OCI-LY1 (cell line): ENCODE measurements around the gene DAAM2.

Experiments
- H2AFZ ChIP-seq: fragments of 200-600 bp; sonication (generic), shearing (Covaris generic); 2 replicates; pipeline ENCODE4 v1.6.0; 2014; ENCODE audit warnings: antibody characterized with exemption, mild to moderate bottlenecking, low read length
- H3F3A ChIP-seq: fragments of 200-600 bp; sonication (generic), shearing (Covaris generic); 2 replicates; pipeline ENCODE4 v1.6.0; 2014; ENCODE audit warnings: mild to moderate bottlenecking, antibody characterized with exemption, low read length, moderate library complexity; ENCODE audit not compliant: insufficient read depth
- H3K27ac ChIP-seq: fragments of 200-600 bp; sonication (generic); 2 replicates; pipeline ENCODE4 v1.5.1; 2014; ENCODE audit warnings: low read length, mixed run types, mild to moderate bottlenecking, low read depth; ENCODE audit not compliant: poor library complexity, severe bottlenecking
- H3K27me3 ChIP-seq: fragments of 200-600 bp; sonication (generic); 2 replicates; pipeline ENCODE4 v1.6.0; 2014; ENCODE audit warnings: antibody characterized with exemption, mild to moderate bottlenecking, low read length, moderate library complexity; ENCODE audit not compliant: insufficient read depth
- H3K36me3 ChIP-seq: fragments of 200-600 bp; sonication (generic); 2 replicates; pipeline ENCODE4 v1.6.1; 2014; ENCODE audit warnings: mild to moderate bottlenecking, antibody characterized with exemption, low read length, moderate library complexity, mixed read lengths; ENCODE audit not compliant: insufficient read depth
- H3K4me1 ChIP-seq: fragments of 200-600 bp; sonication (generic); 2 replicates; pipeline ENCODE4 v1.5.1; 2014; ENCODE audit warnings: mild to moderate bottlenecking, low read length, moderate library complexity; ENCODE audit not compliant: insufficient read depth, severe bottlenecking
- H3K4me2 ChIP-seq: fragments of 200-600 bp; sonication (generic), shearing (Covaris generic); 2 replicates; pipeline ENCODE4 v1.6.1; 2014; ENCODE audit warnings: low read length
- H3K4me3 ChIP-seq: fragments of 200-600 bp; sonication (generic); 2 replicates; pipeline ENCODE4 v1.5.1; 2014; ENCODE audit warnings: low read length, low read depth, mild to moderate bottlenecking, mixed read lengths; ENCODE audit not compliant: poor library complexity, severe bottlenecking
- H3K79me2 ChIP-seq: fragments of 200-600 bp; shearing (Covaris generic); 2 replicates; pipeline ENCODE4 v1.6.1; 2016; ENCODE audit warnings: mixed run types, low read length, mixed read lengths; ENCODE audit not compliant: insufficient read depth
- H3K9ac ChIP-seq: fragments of 200-600 bp; sonication (generic), shearing (Covaris generic); 2 replicates; pipeline ENCODE4 v1.6.1; 2014; ENCODE audit warnings: mild to moderate bottlenecking, low read length, mixed read lengths
- H3K9me2 ChIP-seq: fragments of 200-600 bp; sonication (generic), shearing (Covaris generic); 2 replicates; pipeline ENCODE4 v1.6.1; 2014; ENCODE audit warnings: low read depth, mild to moderate bottlenecking, low read length, mixed read lengths
- H3K9me3 ChIP-seq: fragments of 200-600 bp; shearing (Covaris generic); 2 replicates; pipeline ENCODE4 v1.6.1; 2014; ENCODE audit warnings: low read length, mixed read lengths
- H4K20me1 ChIP-seq: fragments of 200-600 bp; sonication (generic), shearing (Covaris generic); 2 replicates; pipeline ENCODE4 v1.6.0; 2016; ENCODE audit warnings: mild to moderate bottlenecking, low read length; ENCODE audit not compliant: insufficient read depth
- CTCF ChIP-seq: fragments of 200-600 bp; sonication (generic), shearing (Covaris generic); IDR thresholded peaks from 2 replicates; pipeline ENCODE4 v1.5.1; 2017; ENCODE audit warnings: mild to moderate bottlenecking, antibody characterized with exemption, low read length, moderate library complexity, mixed read lengths
- EZH2 ChIP-seq: fragments of 200-600 bp; sonication (generic), shearing (Covaris generic); IDR thresholded peaks from 2 replicates; pipeline ENCODE4 v1.8.0; 2017; ENCODE audit warnings: borderline replicate concordance, mixed run types, mild to moderate bottlenecking, antibody characterized with exemption, low read length, moderate library complexity, mixed read lengths

DAAM2 gene

GRCh38 chr6:39879535-39879934 is 87.4 kb downstream of the DAAM2 start:
- Histone ChIP-seq H3F3A (no peaks in the 10 kb centered on the region), H3K27ac (no peak overlapping the region), H3K4me1 (no peaks in the 10 kb centered on the region), H3K27me3 (no peaks in the 10 kb centered on the region), H3K36me3 (no peaks in the 10 kb centered on the region), H3K79me2 (no peaks in the 10 kb centered on the region), H3K4me3 (no peak overlapping the region), H2AFZ (no peak overlapping the region), H3K9ac (no peak overlapping the region), H3K9me3 (no peaks in the 10 kb centered on the region), H3K9me2 (no peaks in the 10 kb centered on the region), H3K4me2 (no peak overlapping the region), H4K20me1 (no peaks in the 10 kb centered on the region)
- TF ChIP-seq CTCF (no peak), EZH2 (no peak)

- H3F3A ChIP-seq: no peaks in the 10 kb centered on the region
- TF ChIP-seq EZH2 (no peak), CTCF (no peak)
- H3K9me2 ChIP-seq: no peaks in the 10 kb centered on the region
- H3K79me2 ChIP-seq: no peaks in the 10 kb centered on the region
- H3K9me3 ChIP-seq: no peaks in the 10 kb centered on the region
- no peaks in the 10 kb centered on the region for H4K20me1 ChIP-seq
- H3K27ac ChIP-seq: no peak overlapping the region
- no peak overlapping the region for H3K4me2 ChIP-seq
- H3K9ac ChIP-seq: no peak overlapping the region
- no peaks in the 10 kb centered on the region for H3K36me3 ChIP-seq
- no peaks in the 10 kb centered on the region for H3K4me1 ChIP-seq
- no peak overlapping the region for H3K4me3 ChIP-seq
- H2AFZ ChIP-seq: no peak overlapping the region
- no peaks in the 10 kb centered on the region for H3K27me3 ChIP-seq
Observed at GRCh38 chr6:39880594-39880993, 88.4 kb downstream of the DAAM2 start.

- no peaks in the 10 kb centered on the region for H3K9me2 ChIP-seq
- H3K4me1 ChIP-seq: no peaks in the 10 kb centered on the region
- H3K27ac ChIP-seq: no peak overlapping the region
- TF ChIP-seq CTCF (no peak), EZH2 (no peak)
- no peaks in the 10 kb centered on the region for H3K9me3 ChIP-seq
- no peaks in the 10 kb centered on the region for H3K79me2 ChIP-seq
- no peak overlapping the region for H2AFZ ChIP-seq
- no peaks in the 10 kb centered on the region for H4K20me1 ChIP-seq
- no peaks in the 10 kb centered on the region for H3F3A ChIP-seq
- no peak overlapping the region for H3K4me2 ChIP-seq
- H3K4me3 ChIP-seq: no peak overlapping the region
- H3K27me3 ChIP-seq: no peaks in the 10 kb centered on the region
- no peak overlapping the region for H3K9ac ChIP-seq
- no peaks in the 10 kb centered on the region for H3K36me3 ChIP-seq
Observed at GRCh38 chr6:39881851-39882530, 89.8 kb downstream of the DAAM2 start.
